Measurements from ENCODE around the gene LNP1.

DNA sequence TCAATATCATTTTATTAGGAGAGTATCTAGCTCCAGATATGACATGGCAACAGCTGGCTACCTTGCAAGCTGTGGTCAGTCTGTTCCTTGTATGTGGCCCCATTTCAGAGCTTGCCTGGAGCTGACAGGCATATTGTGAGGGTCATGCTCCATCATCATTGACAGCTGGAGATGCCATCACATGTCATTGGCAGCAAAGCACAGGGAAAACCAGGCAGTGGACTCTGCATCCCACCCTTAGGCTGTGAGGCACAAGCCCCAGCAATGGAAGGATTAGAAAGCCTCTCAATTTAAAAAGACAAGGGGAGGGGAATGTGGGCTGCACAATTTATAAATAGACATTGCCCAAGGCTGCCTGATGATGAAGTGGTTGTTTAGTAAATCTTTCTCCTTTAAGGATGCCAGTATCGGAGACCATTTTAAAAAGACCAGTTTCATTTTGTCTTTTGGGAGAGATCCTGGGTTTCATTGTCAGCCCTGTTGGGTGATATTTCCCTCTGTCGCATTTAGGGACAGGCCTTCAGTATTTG, 27.9 kb downstream of the LNP1 start:
- TF ChIP-seq, protein P1, sequence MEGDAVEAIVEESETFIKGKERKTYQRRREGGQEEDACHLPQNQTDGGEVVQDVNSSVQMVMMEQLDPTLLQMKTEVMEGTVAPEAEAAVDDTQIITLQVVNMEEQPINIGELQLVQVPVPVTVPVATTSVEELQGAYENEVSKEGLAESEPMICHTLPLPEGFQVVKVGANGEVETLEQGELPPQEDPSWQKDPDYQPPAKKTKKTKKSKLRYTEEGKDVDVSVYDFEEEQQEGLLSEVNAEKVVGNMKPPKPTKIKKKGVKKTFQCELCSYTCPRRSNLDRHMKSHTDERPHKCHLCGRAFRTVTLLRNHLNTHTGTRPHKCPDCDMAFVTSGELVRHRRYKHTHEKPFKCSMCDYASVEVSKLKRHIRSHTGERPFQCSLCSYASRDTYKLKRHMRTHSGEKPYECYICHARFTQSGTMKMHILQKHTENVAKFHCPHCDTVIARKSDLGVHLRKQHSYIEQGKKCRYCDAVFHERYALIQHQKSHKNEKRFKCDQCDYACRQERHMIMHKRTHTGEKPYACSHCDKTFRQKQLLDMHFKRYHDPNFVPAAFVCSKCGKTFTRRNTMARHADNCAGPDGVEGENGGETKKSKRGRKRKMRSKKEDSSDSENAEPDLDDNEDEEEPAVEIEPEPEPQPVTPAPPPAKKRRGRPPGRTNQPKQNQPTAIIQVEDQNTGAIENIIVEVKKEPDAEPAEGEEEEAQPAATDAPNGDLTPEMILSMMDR (IDR thresholded peaks at IDR 0.05): no peak
- TF ChIP-seq POLR2A (IDR thresholded peaks at IDR 0.05) (no peak), POLR2AphosphoS5 (IDR thresholded peaks at IDR 0.05) (no peak)
